SIG-M5 treated with dmso at 0.1 percent for 504 hours (cell line): Measurements from ENCODE around the gene ZBTB45.

Experiments used
- DNase-seq: peaks from one replicate; lab custom pipeline; 2025; ENCODE audit not compliant: unreplicated experiment; lab: John Stamatoyannopoulos, UW

ZBTB45 gene

DNA sequence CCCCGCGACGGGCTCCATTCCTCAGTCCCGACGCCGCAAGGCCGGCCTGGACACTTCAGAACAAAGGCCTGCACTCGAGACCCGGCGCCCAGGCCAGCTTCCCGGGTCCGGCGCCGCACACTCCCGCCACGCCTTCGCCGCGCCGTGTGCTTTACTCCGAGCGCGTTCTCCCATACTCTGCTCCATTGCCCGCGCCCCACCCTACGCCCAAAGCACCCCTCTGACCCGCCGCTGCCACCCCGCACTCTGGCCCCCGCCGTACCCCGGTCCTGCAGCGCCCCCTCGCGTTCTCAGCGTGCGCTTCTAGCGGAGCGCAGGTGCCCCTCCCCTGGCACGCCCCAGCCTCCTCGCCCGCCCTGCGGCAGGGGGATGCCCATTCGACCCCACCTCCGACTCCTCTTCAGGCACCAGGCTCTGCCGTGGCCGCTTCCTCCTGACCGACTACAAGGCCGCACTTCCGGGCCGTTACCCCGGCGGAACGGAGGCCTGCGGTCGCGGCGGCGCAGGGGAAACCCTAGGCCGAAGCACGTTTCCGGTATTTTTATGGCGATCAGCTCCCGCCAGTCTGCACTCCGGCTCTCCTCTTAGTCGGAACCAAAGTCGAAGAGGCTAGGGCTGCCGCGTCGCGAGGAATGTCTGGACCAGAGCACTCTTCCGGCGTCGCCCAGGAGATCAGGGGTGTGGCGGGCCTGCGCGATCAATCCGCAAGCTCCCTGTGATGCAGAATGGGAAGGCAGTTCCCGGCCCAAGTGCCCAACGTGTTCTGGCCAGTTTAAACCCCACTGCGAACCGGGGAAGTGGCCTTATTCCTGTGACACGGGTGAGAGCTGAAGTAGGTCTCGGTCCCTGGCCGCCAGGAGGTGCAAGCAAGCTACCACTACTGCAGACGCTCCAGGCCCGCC lies at the start of gene ZBTB45:
Gene ZBTB45 (minus strand): TSS at position 456 of the 902 bp plus-strand sequence. CDS start 2,137 bp downstream, outside the sequence.
- DNase-seq = peak; percentile 97

DNA sequence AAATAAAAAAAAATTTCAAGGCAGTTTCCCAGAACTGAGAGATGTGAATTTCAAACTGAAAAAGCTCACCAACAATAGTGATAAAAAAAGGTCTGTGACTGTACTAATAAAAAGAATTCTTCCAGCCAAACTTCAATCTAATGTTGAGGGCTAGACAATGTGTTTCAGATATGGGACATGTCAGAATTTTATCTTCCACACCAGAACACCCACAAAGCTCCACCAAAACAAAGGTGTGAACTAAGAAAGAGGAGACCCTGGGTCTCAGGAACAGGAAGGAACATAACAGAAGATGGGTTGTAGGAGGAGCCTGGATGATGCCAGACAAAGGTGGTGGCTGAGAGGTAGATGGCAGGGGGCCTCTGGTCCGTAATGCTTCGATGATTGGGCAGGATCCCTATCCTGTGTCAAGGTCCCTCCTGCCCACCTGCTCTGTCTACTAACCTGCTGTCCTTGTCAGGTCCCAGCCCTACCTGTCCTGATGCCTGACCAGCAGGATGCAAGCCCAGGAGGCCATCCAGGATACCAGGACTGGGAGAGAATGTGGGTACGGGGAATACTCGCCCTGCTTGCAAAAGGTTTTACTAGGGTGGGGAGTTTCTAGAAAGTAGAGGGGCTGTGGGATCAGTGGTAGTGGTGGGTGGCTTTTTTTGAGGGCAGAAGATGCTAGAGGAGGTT lies 49.0 kb upstream of the ZBTB45 start:
- no peak for DNase-seq

DNA sequence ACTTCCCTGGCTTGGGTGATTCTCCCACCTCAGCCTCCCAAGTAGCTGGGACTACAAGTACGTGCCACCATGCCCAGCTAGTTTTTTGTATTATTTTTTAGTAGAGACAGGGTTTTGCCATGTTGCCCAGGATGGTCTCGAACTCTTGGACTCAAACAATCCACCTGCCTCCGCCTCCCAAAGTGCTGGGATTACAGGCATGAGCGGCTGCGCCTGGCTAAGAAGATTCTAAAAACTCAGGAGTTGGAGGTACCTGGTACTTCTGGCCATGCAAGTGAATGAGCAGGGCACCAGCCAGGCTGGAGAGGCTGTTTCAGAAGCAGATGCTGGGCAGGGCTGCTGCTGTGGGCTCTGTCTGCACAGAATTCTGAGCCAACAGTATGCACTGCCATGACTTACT lies 47.4 kb upstream of the ZBTB45 start:
- DNase-seq = no peak

DNA sequence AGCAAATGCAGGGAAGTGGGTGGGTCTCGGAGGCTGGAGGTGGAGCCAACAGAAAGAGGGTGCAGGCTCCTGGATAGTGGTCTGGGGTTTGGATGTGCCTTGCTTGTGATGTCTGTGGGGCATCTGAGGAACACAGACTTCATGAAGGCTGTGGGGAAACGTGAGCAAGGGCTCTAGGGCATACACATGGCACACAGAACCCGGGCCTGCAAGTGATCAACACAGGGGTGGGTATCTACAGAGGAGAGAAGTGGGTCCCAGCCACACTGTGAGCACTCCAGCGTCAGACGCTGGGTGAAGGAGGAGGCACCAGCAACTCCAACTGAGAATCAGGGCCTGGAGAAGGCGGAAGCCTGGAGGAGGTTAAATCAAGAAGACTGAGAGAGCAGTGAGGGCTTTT lies 44.2 kb upstream of the ZBTB45 start:
- no peak for DNase-seq

DNA sequence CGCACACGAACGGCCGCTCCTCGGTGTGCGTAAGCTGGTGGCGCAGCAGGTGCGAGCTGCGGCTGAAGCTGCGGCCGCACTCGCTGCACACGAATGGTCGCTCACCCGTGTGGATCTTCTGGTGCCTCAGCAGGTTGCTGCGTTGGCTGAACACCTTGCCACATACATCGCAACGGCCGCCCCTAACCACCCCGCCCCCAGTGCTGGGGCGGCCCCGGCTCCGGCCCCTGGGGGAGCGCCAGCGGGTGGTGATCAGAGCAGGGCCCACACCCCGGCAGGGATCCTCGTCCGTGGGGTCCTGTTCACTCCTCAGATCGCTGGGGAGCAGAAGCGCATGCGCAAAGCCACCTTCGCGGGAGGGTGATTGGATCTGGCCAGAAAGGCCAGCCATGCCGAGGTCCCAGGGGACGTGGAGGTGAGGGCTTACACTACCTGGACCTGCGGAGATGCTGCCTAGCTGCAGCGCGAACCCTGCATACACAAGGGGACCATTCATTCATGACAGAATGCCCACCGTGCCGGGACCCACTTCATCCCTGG lies 43.5 kb upstream of the ZBTB45 start:
- DNase-seq = no peak

DNA sequence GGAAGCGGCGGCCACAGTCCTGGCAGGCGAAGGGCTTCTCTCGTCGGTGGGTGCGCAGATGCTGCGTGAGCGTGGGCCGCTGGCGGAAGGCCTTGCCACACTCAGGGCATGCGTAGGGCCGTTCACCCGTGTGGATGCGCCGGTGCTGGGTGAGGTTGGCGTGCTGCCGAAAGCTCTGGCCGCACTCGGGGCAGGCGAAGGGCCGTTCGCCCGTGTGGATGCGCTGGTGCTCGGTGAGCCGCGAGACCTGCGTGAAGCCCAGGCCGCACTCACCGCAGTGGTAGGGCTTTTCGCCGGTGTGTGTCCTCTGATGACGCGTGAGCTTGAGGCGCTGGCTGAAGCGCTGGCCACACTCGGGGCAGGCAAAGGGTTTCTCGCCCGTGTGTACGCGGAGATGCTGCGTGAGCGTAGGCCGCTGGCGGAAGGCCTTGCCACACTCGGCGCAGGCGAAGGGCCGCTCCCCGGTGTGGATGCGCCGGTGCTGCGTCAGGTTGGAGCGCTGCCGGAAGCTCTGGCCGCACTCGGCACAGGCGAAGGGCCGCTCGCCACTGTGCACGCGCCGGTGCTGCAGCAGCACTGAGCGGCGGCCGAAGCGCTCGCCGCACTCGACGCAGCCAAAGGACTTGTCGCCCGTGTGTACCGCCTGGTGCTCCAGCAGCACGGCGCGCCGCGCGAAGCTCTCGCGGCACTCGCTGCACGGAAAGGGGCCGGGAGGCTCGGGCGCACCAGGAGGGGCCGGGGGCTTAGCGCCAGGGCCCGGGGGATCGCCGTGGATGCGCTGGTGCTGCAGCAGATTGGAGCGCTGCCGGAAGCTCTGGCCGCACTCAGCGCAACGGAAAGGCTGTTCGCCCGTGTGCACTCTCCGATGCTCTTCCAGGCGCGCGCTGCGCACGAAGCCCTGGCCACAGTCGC lies 42.8 kb upstream of the ZBTB45 start:
- DNase-seq = no peak

DNA sequence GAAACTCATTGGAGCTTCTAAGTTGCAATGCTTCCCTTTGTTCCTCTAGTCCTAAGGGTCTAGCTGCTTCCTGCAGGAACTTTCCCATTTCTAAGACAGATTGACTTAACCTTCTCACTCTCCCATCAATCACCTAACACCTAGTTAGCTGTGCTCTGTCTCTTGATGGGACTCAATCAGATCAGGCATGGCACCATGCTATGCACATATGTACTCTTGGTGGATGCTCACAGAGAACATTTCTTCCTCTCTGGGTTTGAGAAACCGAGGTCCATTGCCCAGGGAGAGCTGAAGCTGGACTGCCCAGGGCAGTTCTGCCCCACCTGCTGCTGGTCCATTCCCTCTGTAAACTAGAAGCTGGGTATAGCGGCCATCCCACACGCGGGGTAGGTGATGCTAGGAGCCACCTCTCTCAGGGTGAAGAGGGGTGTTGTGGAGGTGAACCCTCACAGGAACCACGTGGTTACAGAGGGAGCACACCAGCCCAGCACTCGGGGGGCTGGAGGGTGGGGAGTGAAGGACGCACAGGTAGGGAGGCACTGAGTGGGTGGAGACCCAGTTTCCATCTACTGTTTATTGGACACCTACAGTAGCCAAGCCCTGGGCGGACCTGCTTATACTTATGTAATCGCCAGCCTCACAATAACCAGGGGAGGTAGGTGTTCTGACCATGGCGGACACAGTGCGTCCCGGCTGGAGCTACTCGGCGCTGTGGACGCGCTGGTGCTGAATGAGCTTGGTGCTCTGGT lies 41.9 kb upstream of the ZBTB45 start:
- no peak for DNase-seq

DNA sequence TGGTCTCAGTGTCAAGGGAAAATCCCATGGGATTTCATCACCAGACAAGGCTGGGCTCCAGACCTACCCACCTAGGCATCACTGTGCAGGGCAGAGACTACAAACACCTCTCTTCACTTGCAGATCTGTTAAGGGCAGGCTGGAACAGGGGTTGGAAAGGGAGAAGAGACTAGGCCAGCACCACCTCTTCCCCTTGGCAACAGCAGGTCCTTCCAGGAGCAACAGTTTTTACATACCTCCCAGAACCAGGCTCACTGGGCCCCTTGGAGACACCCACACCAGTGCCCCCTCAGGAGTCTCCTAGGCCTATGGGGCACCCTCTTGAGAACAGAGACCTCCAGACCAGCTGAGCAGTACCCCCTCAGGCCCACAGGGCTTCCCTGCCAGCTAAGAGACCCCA lies 41.3 kb upstream of the ZBTB45 start:
- DNase-seq = no peak

DNA sequence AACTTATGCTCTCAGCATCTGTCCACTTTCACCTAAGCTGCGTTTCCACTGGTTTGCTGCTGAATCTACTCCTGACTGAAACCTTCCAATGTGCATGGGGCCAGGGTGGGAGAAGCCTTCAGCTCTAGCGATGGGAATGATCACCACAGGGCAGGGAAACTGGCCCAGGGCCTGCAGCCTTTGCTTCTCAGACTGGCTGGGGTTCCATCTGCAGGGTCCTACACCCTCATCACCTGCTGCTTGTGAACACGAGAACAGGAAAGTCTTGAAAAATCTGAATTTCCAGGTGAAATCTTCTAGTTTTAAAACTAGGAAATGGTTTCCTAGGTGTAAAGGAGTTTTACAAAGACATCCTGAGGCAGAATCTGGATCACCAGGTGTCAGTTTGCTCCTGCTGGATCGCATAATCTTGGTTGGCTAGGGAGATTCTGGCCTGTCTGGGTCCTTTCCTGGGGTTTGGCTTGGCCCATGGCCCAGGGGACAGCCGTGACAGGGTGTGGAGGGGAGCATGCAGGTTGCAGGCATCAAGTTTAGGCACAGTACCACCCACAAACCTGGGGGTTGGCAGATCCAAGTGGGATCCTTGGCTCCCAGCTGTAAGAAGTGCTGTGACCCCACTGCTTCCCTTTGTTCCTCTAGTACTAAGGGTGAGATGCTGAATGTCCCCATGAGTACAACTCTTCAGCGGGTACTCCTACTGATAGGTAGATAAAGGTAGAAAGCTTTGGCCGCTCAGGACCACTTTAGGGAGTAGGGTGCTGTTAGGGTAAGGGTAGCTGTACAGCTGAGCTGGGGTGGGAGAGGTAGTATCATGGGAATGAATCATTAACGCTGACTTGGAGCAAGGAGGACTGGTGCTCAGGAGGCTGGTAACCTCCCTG lies 40.6 kb upstream of the ZBTB45 start:
- no peak for DNase-seq

DNA sequence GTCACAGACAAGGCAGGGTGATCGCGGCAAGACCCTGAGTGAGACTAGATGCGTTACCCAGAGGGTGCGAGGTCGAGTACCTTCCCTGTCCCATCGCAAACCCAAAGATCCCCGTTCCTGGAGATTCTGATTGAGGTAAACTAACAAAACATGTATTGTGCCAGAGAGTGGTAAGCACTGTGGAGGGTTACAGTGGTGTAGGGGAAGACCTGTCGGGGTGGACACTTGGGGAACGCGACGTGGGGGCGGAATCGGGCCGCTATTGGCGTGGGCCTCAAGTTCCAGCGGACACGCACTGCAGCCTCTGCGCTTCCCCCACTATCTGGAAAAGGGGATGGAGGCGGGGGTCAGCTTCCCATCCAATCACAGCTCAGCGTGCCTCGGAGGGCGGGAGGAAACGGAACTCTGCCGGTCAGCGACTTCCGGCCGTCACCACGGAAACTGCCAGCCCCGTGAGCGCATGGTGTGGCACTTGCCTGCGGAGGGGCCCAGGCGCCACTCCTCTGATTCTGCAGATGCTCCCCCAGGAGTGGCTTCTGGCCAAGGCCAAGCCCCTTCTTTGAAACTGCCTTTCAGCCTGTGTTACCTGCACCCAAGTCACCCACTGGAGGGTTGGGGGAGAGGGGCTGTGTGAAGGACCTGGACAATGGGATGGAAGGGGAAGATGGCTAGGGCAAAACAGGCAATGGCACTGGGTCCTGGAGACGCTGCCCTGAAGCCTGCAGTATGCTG lies 39.8 kb upstream of the ZBTB45 start:
- no peak for DNase-seq

DNA sequence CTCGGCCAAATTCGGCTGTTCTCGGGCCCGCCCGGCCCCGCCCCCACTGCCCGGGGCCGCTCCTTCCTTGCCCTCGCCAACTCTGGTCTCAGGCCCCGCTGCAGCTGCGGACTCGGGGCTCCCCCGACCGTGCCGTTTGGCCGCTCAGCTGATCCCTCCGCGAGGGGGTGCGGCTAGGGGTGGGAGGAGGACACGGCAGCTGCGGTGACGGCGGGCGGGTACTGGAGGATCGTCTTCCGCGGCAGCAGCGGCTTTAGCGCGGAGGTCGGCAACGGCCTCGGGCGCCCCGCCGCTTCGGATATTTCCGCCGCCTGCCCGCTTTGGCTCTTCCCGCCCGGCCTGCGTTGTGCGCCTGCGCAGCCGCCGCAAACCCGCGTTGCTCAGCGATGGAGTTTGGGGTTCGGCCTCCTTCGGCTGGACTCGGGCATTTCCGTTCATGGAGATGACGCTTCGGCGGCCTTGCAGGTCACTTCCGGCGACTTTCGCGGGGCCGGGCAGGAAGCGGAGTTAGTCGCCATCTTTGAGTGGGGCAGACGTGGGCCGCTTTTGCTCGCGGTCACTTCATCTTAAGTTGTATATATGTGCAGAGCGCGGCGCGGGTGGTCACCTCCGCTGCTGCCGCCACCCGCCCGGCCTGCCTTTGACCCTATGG lies 39.1 kb upstream of the ZBTB45 start:
- DNase-seq = no peak

DNA sequence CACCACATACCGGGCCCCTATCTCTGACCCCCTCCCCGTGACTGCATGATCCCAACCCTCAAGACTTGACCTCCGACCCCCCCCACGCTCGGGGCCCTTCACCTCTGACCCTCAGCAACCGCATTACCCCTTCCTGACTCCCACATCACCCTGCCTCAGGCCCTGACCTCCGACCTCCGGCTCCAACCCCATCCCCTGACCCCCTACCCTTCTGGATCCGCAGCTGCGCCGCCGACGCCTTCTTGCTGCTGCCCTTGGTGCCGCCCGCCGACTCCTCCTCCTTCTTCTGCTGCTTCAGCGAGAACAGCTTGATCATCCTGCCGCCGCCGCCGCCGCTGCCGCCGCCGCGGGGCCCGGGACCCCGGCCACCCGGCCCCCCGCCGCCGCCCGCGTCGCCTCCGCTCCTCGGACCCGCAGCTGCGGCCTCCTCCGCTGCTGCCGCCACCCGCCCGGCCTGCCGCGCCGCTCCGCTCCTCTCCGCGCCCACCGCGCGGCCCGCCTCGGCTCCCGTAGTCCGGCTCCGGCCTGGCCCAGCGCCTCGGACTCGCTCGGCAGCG lies 38.5 kb upstream of the ZBTB45 start, which contains the start of gene UBE2M:
Gene UBE2M (minus strand): TSS at position 546 of the 557 bp plus-strand sequence. CDS start 230 bp downstream, at position 316.
- no peak for DNase-seq

DNA sequence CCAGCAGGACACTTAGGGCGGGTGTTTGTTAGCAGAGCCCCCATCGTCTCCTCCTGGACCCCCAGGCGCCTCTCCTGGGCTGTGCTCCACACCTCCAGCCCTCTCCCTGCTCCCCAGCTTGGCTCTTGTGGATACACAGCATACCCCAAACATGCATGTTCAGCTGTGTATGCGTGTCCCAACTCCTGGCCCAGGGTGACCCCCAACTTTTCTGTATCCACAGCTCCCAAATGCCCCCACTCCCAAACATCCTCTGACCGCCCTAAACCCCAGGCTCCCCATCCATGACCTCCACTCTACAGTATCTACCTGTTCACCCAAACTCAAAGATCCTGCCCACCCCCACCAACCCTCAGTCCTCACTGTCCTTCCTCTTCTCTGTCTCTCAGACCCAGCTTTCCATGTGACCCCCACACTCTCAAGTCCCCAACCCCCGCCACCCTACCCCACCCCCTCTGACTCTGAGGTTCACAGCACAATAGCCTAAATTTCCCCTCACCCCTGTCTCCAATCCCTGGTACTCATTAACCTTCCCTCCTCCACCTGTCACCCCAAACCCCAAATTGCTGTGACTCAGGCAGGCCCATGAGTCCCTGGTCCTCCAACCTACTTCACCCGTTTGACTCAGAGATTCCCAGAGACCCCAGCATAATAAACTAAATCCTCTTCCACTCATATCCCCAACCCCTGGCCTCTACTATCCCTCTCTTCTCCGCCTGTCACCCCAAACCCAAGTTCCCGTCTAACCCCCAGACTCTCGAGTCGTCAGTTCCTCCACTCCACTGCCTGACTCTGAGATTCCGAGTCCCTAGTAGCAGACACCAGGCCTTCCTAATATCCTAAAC lies 37.8 kb upstream of the ZBTB45 start:
- no peak for DNase-seq

DNA sequence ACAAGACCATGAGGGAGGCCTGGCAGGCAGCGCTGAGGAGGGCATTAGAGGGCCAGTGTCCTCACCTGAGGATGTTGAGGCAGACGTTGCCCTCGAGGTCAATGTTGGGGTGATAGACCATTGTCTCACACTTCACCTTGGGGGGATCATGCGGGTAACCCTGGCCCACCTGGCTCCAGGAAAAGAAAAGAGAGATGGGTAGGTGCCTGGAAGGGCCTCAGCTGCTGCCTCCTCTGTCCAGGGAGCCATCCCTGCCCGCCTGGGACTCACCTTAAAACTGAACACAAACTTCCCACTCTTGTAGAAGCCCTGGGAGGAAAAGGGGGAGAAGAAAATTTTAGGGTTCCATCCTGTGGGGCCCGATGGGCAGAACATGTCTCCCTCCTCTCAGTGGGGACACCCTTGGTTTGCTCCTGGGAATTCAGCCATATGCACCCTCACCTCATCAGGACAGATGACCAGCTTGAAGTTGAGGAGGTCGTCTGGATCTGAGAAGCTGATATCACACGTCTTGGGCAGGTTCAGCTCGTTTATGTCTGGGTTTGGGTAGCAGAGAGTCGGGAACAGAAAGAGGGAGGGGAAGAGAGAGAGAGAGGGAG lies 37.1 kb upstream of the ZBTB45 start:
- DNase-seq = no peak

DNA sequence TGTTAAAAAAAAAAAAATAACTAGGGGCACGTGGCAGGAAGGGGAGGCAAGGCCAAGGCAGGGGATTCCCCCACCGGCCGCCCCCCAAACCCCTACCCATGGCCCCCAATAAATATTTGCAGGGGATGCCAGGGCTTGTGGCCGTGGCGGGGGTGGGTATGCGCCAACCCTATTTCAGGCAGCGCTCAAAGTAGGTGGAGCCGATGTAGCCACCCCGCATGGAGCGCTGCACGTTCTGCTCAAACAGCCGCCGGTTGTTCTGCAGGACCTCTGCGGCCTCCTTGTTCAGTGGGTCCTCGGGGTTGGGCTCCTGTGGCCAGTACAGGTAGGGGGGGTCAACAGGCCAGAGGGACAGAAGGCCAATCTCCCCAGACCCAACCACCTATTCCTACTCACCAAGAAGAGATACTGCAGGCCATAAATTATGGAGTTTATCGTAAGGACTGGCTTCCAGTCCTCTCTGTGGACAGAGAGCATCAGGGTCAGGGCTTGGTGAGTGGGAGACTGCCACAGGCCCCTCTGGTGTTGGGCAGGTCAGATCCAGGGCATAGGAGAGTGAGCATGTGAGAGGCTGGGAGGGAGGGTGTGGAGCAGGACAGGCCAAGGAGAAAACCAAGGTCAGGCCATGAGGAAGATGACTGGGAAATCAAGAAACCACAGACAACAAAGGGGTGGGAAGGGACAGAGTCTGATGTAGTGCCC lies 36.5 kb upstream of the ZBTB45 start:
- DNase-seq = no peak

DNA sequence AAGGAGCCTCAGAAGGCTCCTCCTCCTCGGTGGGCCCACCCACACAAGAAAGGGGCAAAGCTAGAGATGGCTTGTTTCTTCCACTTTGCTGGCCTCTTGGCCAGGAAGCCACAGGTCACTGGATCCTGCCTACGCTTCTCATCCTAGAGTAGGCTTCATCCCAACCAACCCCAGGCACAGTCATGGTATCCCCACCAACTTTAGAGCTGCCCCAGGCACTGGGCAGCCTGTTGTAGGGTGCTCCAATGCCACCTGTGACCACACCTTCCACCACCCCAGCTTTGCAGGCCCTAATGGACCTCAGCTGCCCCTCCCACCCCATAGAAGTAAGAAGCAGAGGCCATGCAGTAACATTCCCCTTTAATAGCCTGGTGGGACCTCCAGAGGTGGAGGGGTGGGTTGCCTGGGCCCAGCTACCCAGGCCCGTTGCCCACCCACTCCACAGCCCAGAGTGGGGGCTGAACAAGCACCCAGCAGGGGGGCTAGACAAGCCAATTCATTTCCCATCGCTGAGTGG lies 35.8 kb upstream of the ZBTB45 start:
- no peak for DNase-seq
